ENCODE data around the gene RPAP2.
"Not testable (repeated sequence)": the region's sequence is repeated elsewhere in the genome, so short reads cannot be mapped to it uniquely, and the experiment has no call there.

RPAP2 gene

GRCh38 chr1:92398519-92398918, 99.7 kb downstream of the RPAP2 start:
- H3K27ac ChIP-seq (ENCODE audit: low read depth, low read length): no peak overlapping the region
- no peaks in the 10 kb centered on the region for H3K27me3 ChIP-seq (ENCODE audit: control insufficient read depth in 1 of 2, insufficient read depth in 2 of 2, low read length in 2 of 2)
- no peak overlapping the region for H3K9ac ChIP-seq (ENCODE audit: low read length)
- no peaks in the 10 kb centered on the region for H3K9me3 ChIP-seq (ENCODE audit: low read length)
- H3K4me1 ChIP-seq (ENCODE audit: insufficient read depth, low read length): no peaks in the 10 kb centered on the region
- H3K4me3 ChIP-seq (ENCODE audit: low read depth in 1 of 2, low read length in 2 of 2): no peak overlapping the region
- no peaks in the 10 kb centered on the region for H3K36me3 ChIP-seq (ENCODE audit: insufficient read depth, low read length)

GRCh38 chr1:92399076-92399475, 100.2 kb downstream of the RPAP2 start:
- H3K27ac ChIP-seq (ENCODE audit: low read depth, low read length): no peak overlapping the region
- H3K27me3 ChIP-seq (ENCODE audit: control insufficient read depth in 1 of 2, insufficient read depth in 2 of 2, low read length in 2 of 2): no peaks in the 10 kb centered on the region
- H3K9me3 ChIP-seq (ENCODE audit: low read length): no peaks in the 10 kb centered on the region
- H3K36me3 ChIP-seq (ENCODE audit: insufficient read depth, low read length): no peaks in the 10 kb centered on the region
- H3K4me3 ChIP-seq (ENCODE audit: low read depth in 1 of 2, low read length in 2 of 2): no peak overlapping the region
- H3K4me1 ChIP-seq (ENCODE audit: insufficient read depth, low read length): no peaks in the 10 kb centered on the region
- no peak overlapping the region for H3K9ac ChIP-seq (ENCODE audit: low read length)

GRCh38 chr1:92404661-92405060, 105.8 kb downstream of the RPAP2 start:
- Histone ChIP-seq H3K9ac (ENCODE audit: low read length) (no peak overlapping the region), H3K27ac (ENCODE audit: low read depth, low read length) (no peak overlapping the region), H3K36me3 (ENCODE audit: insufficient read depth, low read length) (no peaks in the 10 kb centered on the region), H3K9me3 (ENCODE audit: low read length) (no peaks in the 10 kb centered on the region), H3K4me1 (ENCODE audit: insufficient read depth, low read length) (no peaks in the 10 kb centered on the region), H3K27me3 (ENCODE audit: control insufficient read depth in 1 of 2, insufficient read depth in 2 of 2, low read length in 2 of 2) (no peaks in the 10 kb centered on the region), H3K4me3 (ENCODE audit: low read depth in 1 of 2, low read length in 2 of 2) (no peak overlapping the region)

- no peaks in the 10 kb centered on the region for H3K4me1 ChIP-seq (ENCODE audit: insufficient read depth, low read length)
- H3K9ac ChIP-seq (ENCODE audit: low read length): no peak overlapping the region
- H3K9me3 ChIP-seq (ENCODE audit: low read length): no peaks in the 10 kb centered on the region
- H3K36me3 ChIP-seq (ENCODE audit: insufficient read depth, low read length): no peaks in the 10 kb centered on the region
- H3K4me3 ChIP-seq (ENCODE audit: low read depth in 1 of 2, low read length in 2 of 2): no peak overlapping the region
- no peaks in the 10 kb centered on the region for H3K27me3 ChIP-seq (ENCODE audit: control insufficient read depth in 1 of 2, insufficient read depth in 2 of 2, low read length in 2 of 2)
- H3K27ac ChIP-seq (ENCODE audit: low read depth, low read length): no peak overlapping the region
Observed at GRCh38 chr1:92408825-92409224, 110.0 kb downstream of the RPAP2 start.

- H3K4me3 ChIP-seq (ENCODE audit: low read depth in 1 of 2, low read length in 2 of 2): no peak overlapping the region
- no peak overlapping the region for H3K9ac ChIP-seq (ENCODE audit: low read length)
- H3K27me3 ChIP-seq (ENCODE audit: control insufficient read depth in 1 of 2, insufficient read depth in 2 of 2, low read length in 2 of 2): no peaks in the 10 kb centered on the region
- no peaks in the 10 kb centered on the region for H3K36me3 ChIP-seq (ENCODE audit: insufficient read depth, low read length)
- no peaks in the 10 kb centered on the region for H3K4me1 ChIP-seq (ENCODE audit: insufficient read depth, low read length)
- H3K9me3 ChIP-seq (ENCODE audit: low read length): no peaks in the 10 kb centered on the region
- no peak overlapping the region for H3K27ac ChIP-seq (ENCODE audit: low read depth, low read length)
Observed at GRCh38 chr1:92409946-92410549, 111.2 kb downstream of the RPAP2 start.

- no peak overlapping the region for H3K9ac ChIP-seq (ENCODE audit: low read length)
- H3K9me3 ChIP-seq (ENCODE audit: low read length): no peaks in the 10 kb centered on the region
- H3K4me1 ChIP-seq (ENCODE audit: insufficient read depth, low read length): no peaks in the 10 kb centered on the region
- H3K36me3 ChIP-seq (ENCODE audit: insufficient read depth, low read length): no peaks in the 10 kb centered on the region
- no peak overlapping the region for H3K4me3 ChIP-seq (ENCODE audit: low read depth in 1 of 2, low read length in 2 of 2)
- no peaks in the 10 kb centered on the region for H3K27me3 ChIP-seq (ENCODE audit: control insufficient read depth in 1 of 2, insufficient read depth in 2 of 2, low read length in 2 of 2)
- H3K27ac ChIP-seq (ENCODE audit: low read depth, low read length): no peak overlapping the region
Observed at GRCh38 chr1:92410706-92411105, 111.8 kb downstream of the RPAP2 start.

- no peaks in the 10 kb centered on the region for H3K4me1 ChIP-seq (ENCODE audit: insufficient read depth, low read length)
- H3K27ac ChIP-seq (ENCODE audit: low read depth, low read length): no peak overlapping the region
- no peaks in the 10 kb centered on the region for H3K27me3 ChIP-seq (ENCODE audit: control insufficient read depth in 1 of 2, insufficient read depth in 2 of 2, low read length in 2 of 2)
- no peaks in the 10 kb centered on the region for H3K9me3 ChIP-seq (ENCODE audit: low read length)
- no peaks in the 10 kb centered on the region for H3K36me3 ChIP-seq (ENCODE audit: insufficient read depth, low read length)
- no peak overlapping the region for H3K9ac ChIP-seq (ENCODE audit: low read length)
- H3K4me3 ChIP-seq (ENCODE audit: low read depth in 1 of 2, low read length in 2 of 2): no peak overlapping the region
Observed at GRCh38 chr1:92411511-92411910, 112.7 kb downstream of the RPAP2 start.

GRCh38 chr1:92419642-92420041, 120.8 kb downstream of the RPAP2 start:
- H3K4me3 ChIP-seq (ENCODE audit: low read depth in 1 of 2, low read length in 2 of 2): no peak overlapping the region
- no peak overlapping the region for H3K27ac ChIP-seq (ENCODE audit: low read depth, low read length)
- no peaks in the 10 kb centered on the region for H3K27me3 ChIP-seq (ENCODE audit: control insufficient read depth in 1 of 2, insufficient read depth in 2 of 2, low read length in 2 of 2)
- H3K9ac ChIP-seq (ENCODE audit: low read length): no peak overlapping the region
- no peaks in the 10 kb centered on the region for H3K9me3 ChIP-seq (ENCODE audit: low read length)
- H3K36me3 ChIP-seq (ENCODE audit: insufficient read depth, low read length): no peaks in the 10 kb centered on the region
- H3K4me1 ChIP-seq (ENCODE audit: insufficient read depth, low read length): no peaks in the 10 kb centered on the region

- Histone ChIP-seq H3K4me3 (ENCODE audit: low read depth in 1 of 2, low read length in 2 of 2) (no peak overlapping the region), H3K9ac (ENCODE audit: low read length) (no peak overlapping the region), H3K9me3 (ENCODE audit: low read length) (no peaks in the 10 kb centered on the region), H3K4me1 (ENCODE audit: insufficient read depth, low read length) (no peaks in the 10 kb centered on the region), H3K27me3 (ENCODE audit: control insufficient read depth in 1 of 2, insufficient read depth in 2 of 2, low read length in 2 of 2) (no peaks in the 10 kb centered on the region), H3K27ac (ENCODE audit: low read depth, low read length) (no peak overlapping the region), H3K36me3 (ENCODE audit: insufficient read depth, low read length) (no peaks in the 10 kb centered on the region)
Observed at GRCh38 chr1:92424381-92424780, 125.5 kb downstream of the RPAP2 start.

GRCh38 chr1:92425617-92426016, 126.8 kb downstream of the RPAP2 start:
- Histone ChIP-seq H3K4me1 (ENCODE audit: insufficient read depth, low read length) (no peaks in the 10 kb centered on the region), H3K9me3 (ENCODE audit: low read length) (no peaks in the 10 kb centered on the region), H3K27me3 (ENCODE audit: control insufficient read depth in 1 of 2, insufficient read depth in 2 of 2, low read length in 2 of 2) (no peaks in the 10 kb centered on the region), H3K27ac (ENCODE audit: low read depth, low read length) (no peak overlapping the region), H3K36me3 (ENCODE audit: insufficient read depth, low read length) (no peaks in the 10 kb centered on the region), H3K9ac (ENCODE audit: low read length) (no peak overlapping the region), H3K4me3 (ENCODE audit: low read depth in 1 of 2, low read length in 2 of 2) (no peak overlapping the region)

- H3K27ac ChIP-seq (ENCODE audit: low read depth, low read length): no peak overlapping the region
- no peaks in the 10 kb centered on the region for H3K4me1 ChIP-seq (ENCODE audit: insufficient read depth, low read length)
- no peaks in the 10 kb centered on the region for H3K27me3 ChIP-seq (ENCODE audit: control insufficient read depth in 1 of 2, insufficient read depth in 2 of 2, low read length in 2 of 2)
- no peak overlapping the region for H3K9ac ChIP-seq (ENCODE audit: low read length)
- no peaks in the 10 kb centered on the region for H3K36me3 ChIP-seq (ENCODE audit: insufficient read depth, low read length)
- no peaks in the 10 kb centered on the region for H3K9me3 ChIP-seq (ENCODE audit: low read length)
- no peak overlapping the region for H3K4me3 ChIP-seq (ENCODE audit: low read depth in 1 of 2, low read length in 2 of 2)
Observed at GRCh38 chr1:92430030-92430429, 131.2 kb downstream of the RPAP2 start.

- not testable (repeated sequence) for H3K36me3 ChIP-seq (ENCODE audit: insufficient read depth, low read length); H3K4me3 ChIP-seq (ENCODE audit: low read depth in 1 of 2, low read length in 2 of 2); H3K27me3 ChIP-seq (ENCODE audit: control insufficient read depth in 1 of 2, insufficient read depth in 2 of 2, low read length in 2 of 2); H3K9ac ChIP-seq (ENCODE audit: low read length); H3K4me1 ChIP-seq (ENCODE audit: insufficient read depth, low read length); H3K9me3 ChIP-seq (ENCODE audit: low read length); H3K27ac ChIP-seq (ENCODE audit: low read depth, low read length)
Observed at GRCh38 chr1:92434572-92434971, 135.7 kb downstream of the RPAP2 start.

All from muscle layer of colon (tissue), 2 donors.